Activated CD4-positive, CD25-positive, alpha-beta regulatory T cell treated with anti-CD3 and anti-CD28 coated beads, Interleukin-2, amount 50 U/mL, for 16 hours (primary cell): ENCODE results near the gene SHROOM1.

Experiments
- DNase-seq: peaks from one replicate; pipeline ENCODE4 v3.0.0-alpha.2; 2020; ENCODE audit warnings: low read depth, low spot score

Gene SHROOM1

DNA sequence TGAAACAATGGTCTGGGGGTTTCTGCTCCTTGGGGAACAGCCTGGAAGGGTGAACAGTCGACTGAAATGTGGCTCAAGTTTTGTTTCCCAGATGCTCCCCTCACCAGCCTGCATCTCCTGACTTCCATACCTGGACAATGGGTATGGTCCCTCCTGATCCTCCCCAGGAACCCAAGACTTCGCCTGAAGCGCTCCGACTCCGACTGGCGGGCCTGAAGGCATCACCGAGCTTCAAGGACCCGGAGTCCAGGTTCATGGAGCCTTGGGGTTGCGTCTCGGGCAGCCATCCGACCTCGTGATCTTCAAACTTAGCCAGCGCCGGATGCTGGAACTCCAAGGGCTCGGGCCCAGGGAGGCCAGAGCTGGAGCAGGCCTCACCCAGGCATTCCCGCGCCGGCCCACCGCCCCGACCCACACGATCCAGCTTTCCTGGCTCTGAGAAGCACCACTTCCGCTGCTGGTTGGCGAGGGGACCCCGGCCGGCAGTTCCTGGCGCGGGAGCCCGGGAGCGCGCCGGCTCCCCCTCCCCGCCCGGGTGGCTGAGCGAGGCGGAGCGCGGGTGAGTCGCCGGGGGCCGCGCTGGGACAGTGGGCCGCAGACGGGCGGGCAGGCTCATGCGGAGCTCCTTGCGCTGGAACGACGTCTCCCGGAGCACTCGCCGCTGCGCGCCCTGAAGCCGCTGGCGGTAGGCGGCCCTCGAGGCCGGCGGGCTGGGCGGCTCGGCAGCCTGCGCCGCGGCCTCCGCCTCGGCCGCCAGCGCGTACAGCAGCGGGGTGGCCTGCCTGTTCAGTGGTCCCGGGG is 5.2 kb downstream of the SHROOM1 start:
- DNase-seq: no peak

DNA sequence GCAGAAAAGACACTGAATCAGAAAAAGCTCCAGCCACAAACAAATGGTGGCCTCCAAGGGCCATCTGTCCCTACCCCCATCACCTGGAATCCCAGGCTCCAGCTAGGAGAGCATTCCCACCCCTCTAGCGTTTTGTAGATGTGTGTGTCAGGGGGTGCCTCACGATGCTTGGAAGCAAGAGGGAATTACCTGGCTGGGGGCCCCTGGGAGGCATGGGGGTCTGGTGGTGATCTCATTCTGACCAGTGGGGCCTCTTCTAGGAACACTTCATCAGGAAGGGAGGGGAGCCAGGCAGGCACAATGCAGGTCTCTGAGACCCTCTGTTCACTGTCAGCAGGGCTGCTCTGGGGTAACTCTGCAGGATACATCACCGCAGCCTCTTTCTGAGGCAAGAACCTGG is 6.0 kb downstream of the SHROOM1 start:
- DNase-seq: no peak

DNA sequence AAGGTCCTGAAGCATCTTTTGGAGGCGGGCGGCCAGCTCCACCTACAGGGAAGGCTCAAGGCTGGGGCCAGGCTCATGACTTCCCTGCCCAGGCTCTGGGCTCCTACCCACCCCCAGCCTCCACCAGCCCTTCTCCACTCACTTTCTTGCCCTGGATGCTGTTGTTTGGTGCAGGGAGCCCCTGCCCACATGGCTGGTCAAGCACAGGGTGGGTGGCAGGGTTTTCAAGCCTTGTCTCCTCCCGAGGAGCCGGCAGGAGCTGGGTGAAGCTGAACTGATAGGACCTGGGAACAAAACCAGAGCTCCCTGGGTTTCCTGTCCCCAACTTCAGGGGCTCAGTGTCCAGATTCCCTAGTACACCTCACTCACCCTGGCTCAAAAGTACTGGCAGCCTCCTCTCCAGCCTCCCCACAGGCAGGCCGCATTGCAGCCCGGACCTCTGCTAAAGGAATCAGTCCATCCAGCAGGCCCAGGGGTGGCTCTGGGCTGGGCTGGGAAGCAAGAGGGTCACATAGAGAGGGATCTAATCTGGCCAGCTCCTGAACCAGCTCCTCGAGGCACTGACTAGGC is 6.9 kb downstream of the SHROOM1 start:
- no peak for DNase-seq

DNA sequence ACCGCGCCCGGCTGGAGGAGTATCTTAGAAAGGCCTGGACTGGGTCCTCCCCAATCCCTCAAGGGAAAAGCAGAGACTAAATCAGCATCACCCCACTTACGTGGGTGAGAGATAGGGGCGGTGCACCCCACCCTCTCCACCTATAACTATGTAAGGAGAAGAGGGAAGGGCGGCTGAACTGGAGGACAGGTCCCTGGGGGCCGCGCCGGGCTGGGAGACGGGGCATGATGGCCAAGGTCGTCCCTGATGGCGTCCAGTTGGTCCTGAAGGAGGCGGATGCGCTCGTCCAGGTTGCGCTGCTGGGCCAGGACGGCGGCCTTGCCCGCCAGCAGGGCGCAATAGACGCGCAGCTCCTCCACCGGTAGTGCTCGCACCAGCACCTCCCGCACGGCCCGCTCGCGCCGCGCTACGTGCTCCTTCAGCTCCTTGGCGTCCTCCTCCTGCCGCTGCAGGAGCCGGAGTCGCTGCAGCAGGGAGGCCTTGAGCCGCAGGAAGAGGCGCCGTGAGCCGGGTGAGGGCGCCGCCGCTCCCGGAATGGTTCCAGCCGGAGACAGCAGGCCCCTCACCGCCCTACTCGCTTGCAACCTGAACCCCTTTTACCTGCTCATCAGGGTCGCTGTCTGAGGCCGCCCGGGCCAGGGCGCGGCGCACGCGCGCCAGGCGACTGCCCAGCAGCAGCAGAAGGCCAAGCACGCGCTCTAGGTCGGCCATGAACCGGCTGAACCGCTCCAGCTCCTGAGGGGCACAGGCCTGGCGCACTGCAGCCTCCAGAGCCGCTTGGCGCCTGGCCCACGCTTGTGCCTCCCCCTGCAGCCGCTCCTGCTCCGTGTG is 7.6 kb downstream of the SHROOM1 start:
- no peak for DNase-seq

DNA sequence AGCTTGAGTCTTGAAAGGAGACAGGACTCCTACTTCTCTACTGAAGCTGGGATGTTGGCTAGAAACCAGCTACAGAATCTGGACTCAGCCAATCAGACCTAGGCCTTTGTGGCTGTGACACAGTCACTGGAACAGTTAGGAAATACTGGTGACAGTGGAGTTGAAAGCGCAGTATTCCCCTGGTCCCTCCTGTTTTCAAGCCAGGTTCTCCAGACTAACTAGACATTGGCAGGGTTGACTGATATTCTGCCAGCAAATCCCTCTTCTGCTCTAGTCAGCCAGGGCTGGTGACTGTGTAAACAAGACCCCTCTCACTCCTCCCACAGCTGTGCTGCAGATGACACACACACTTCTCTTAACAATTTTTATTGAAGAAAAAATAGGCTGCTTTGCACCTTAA is 8.7 kb downstream of the SHROOM1 start:
- no peak for DNase-seq

- DNase-seq: no peak
Observed at GRCh38 chr5:132821350-132821749, 9.1 kb downstream of the SHROOM1 start.

- peak; percentile 81 for DNase-seq
Observed at GRCh38 chr5:132820162-132820754, 10.2 kb downstream of the SHROOM1 start.

GRCh38 chr5:132819468-132819867 is 11.0 kb downstream of the SHROOM1 start:
- no peak for DNase-seq

DNA sequence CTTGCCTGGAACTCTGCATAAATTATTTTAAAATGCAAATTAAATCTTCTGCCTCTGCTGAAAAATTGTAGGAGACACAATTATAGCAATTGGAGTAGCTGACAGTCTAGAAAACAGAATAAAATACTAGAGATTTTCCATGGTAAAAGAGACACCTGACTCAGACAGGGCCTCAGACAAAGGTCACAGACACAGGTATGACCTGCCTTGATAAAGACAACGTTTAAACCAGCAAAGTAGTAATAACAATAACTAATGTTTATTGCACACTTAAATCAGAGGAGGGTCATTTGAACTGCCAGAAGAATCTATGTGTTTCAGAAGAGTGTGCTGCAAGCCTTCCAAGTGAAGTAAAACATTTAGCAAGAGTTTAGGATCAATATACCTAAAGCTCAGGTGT is 13.4 kb downstream of the SHROOM1 start:
- no peak for DNase-seq

DNA sequence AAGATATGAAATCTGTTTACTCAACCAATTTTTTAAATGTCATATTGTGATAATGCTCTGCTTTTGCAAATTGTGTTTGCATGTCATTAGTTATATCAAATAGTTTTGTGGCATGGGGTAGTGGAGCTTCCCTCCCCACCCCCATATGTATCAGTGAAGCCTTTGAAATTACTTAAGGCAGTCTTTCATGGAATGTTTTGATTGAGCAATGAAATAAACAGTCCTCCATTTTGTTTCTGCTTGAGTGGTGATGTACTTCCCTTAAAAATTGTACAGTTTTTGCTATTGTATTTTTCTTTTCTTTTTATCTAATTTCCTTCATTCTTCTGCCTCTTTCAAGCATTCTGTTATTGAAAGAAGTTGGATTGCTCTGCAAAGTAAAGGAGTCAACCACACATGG is 13.9 kb downstream of the SHROOM1 start:
- no peak for DNase-seq

DNA sequence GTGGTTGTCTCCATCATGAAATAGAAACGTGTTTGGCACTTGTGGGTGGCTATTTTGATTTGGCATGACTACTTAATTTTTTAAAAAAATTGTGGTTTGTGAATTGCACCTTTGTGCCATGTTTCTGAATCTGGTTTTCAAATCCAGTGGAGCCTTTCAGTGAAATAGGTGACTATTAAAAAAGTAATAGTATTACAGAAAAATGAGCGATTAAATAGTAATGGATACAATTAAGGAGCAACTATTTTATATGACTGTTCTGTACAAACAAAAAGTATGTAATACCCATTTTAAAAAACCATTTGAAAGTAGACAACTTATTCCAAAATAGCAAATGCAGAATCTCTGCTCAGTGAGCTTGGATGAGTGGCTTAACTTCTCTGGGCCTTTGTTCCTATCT is 14.4 kb downstream of the SHROOM1 start:
- no peak for DNase-seq

- no peak for DNase-seq
Observed at GRCh38 chr5:132815454-132815853, 15.0 kb downstream of the SHROOM1 start.

DNA sequence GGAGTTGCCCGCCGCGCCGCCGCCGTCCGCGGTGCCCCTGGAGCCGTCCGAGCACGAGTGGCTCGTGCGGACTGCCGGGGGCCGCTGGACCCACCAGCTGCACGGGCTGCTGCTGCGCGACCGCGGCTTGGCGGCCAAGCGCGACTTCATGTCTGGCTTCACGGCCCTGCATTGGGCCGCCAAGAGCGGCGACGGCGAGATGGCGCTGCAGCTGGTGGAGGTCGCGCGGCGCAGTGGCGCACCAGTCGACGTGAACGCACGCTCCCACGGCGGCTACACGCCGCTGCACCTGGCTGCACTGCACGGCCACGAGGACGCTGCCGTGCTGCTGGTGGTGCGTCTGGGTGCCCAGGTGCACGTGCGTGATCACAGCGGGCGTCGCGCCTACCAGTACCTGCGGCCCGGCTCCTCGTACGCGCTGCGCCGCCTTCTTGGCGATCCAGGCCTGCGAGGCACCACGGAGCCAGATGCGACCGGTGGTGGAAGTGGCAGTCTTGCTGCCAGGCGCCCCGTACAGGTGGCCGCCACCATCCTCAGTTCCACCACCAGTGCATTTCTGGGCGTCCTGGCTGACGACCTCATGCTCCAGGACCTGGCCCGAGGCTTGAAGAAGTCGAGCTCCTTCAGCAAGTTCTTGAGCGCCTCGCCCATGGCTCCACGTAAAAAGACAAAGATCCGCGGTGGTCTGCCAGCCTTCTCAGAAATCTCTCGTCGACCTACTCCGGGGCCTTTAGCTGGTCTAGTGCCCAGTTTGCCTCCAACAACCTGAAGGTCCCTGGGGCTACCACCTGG is 15.7 kb downstream of the SHROOM1 start:
- DNase-seq: no peak

DNA sequence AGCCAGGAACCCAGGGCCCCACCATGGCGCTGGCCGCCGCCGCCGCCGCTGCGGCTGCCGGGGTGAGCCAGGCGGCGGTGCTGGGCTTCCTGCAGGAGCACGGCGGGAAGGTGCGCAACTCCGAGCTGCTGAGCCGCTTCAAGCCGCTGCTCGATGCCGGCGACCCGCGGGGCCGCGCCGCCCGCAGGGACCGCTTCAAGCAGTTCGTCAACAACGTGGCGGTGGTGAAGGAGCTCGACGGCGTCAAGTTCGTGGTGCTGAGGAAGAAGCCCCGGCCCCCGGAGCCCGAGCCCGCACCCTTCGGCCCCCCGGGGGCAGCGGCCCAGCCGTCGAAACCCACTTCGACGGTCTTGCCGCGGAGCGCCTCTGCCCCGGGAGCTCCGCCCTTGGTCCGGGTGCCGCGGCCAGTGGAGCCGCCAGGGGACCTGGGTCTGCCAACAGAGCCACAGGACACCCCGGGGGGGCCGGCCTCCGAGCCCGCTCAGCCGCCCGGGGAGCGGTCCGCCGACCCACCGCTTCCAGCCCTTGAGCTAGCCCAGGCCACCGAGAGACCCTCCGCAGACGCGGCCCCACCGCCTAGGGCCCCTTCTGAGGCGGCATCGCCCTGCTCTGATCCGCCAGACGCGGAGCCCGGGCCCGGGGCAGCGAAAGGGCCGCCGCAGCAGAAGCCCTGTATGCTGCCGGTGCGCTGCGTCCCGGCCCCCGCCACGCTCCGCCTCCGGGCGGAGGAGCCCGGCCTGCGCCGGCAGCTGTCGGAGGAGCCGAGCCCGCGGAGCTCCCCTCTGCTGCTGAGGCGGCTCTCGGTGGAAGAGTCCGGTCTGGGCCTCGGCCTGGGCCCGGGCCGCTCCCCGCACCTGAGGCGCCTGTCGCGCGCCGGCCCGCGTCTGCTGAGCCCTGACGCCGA is 16.6 kb downstream of the SHROOM1 start:
- DNase-seq: no peak

DNA sequence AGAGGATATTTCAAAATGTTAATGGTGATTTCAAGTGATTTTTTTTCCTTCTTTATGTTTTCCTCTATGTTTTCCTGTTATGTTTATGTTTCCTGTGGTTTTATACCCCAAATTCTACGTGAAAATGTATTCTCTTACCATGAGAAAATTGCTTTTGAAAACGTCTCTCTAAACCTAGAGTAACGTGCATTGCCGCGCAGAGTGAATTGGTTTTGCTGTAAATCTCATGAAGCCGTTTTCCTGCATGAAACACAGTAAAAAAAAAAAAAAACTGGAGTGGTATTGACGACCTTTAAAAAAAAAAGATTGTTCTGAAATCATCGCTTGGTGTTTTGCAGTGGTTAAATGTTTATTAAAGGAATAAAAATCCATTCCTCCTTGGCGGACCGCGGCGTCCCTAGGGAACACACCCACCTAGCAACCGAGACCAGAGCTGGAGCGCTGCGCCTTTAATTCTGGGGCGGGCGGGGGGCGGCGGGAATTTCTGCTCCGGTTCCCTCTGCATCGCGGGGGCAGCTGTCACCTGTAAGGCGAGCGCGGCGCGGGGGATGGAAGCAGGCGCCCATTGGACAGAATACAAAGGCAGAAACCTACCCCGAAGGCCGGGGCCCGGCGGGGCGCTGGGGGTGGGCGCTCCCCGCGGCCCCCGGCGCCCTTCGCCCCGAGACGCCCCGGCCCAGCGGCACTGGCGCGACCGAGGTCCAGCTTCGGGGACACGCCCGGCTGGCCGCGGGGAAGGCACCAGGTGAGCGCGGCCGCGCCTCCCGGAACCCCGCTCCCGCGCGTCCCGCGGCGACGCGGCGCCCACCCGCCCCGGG is 17.5 kb downstream of the SHROOM1 start, which contains the start of gene SOWAHA:
TSS of gene SOWAHA (plus strand) at position 522 of the 818 bp plus-strand sequence. CDS start 320 bp downstream, outside the sequence.
- no peak for DNase-seq

DNA sequence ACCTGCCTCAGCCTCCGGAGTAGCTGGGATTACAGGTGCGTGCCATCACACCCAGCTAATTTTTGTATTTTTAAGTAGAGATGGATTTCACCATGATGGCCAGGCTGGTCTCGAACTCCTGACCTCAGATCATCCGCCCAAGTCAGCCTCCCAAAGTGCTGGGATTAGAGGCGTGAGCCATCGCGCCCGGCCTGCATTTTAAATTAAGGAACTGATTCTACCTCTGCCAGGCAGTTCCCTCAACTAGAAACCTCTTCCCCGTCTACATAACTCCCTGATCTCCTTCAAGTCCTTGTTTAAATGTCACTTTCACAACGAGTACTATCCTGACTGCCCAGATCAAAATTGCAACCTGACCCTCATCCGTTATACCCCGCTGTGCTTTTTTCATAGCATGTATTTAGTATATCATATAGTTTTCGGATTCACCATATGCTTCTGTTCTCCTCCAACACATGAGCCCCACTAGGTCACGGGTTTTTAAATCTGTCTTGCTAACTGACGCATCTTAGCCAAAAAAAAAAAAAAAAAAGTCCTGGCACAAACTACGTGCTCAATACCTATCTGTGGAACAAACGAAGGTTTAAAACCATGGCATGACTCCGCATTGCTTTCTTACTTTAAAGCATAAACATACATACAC is 18.2 kb downstream of the SHROOM1 start:
- no peak for DNase-seq

GRCh38 chr5:132810605-132811004 is 19.8 kb downstream of the SHROOM1 start:
- DNase-seq: no peak

DNA sequence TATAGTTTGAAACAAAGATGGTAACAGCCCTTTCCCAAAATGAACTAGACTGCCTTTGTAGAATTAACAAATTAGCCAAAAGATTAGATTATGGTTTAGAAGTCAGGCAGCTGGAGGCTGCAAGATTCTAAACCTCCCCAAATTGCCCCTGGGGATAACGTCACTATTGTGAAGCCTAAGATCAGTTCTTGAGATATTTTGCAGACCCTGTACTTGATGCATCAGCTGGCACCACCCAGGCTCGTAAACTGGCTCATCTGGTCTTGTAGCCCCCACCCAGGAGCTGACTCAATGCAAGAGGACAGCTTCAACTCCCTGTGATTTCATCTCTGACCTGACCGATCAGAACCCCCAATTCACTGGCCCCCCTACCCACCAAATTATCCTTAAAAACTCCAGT is 21.6 kb downstream of the SHROOM1 start:
- DNase-seq: no peak

DNA sequence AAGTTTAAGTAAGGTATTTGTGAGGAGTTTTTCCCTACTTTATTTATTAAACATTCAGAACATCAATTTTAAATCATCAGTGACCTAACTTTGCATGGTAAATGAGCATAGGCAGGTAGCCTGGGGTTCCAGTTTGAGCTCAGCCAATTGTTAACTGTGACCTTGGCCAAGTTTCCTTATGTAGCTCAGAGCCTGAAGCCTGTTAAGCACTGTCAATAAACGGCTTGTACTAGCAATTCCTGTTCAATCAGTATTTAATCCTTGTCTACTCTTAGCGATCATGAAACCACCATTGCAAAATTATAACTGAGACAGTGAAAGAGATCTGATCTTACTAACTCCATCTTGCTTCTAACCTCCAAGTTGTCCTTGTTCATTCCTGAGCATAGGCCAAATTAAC is 22.0 kb downstream of the SHROOM1 start:
- DNase-seq: no peak
